Activated B cell treated with CpG ODN at 0.5 μM for 24 hours (primary cell): ENCODE results near the gene SUSD4. TPM values are rescaled to one million over a fixed set of nuclear protein-coding genes. Genes with fewer than 3 reads are reported as not detected.
"Not testable (repeated sequence)": the region's sequence is repeated elsewhere in the genome, so short reads cannot be mapped to it uniquely, and the experiment has no call there.

Source experiments
- ATAC-seq: fragments of 200-7000 bp; cut with Tn5 transposase; one replicate; pipeline ENCODE4 v1.10.0; 2021; ENCODE audit warnings: low read depth, mild to moderate bottlenecking, moderate library complexity
- CTCF ChIA-PET: fragments of 350-600 bp; sonication (Branson Sonifier 250); formaldehyde crosslinking; loops from one replicate; lab custom pipeline; 2021; ENCODE audit warnings: antibody characterized with exemption; lab: Charles Lee
- POLR2A ChIA-PET: fragments of 350-600 bp; sonication (Branson Sonifier 250); formaldehyde crosslinking; loops from one replicate; lab custom pipeline; 2021; ENCODE audit warnings: antibody characterized with exemption; lab: Charles Lee
- DNase-seq: peaks from one replicate; pipeline ENCODE4 v3.0.0; 2022
- H3K27ac Mint-ChIP-seq: one replicate; pipeline ENCODE4 v1.8.0; 2020; ENCODE audit warnings: mixed read lengths
- H3K27me3 Mint-ChIP-seq: one replicate; pipeline ENCODE4 v1.8.0; 2021; ENCODE audit warnings: mixed read lengths
- H3K36me3 Mint-ChIP-seq: one replicate; pipeline ENCODE4 v1.8.0; 2021; ENCODE audit warnings: low read depth, mixed read lengths
- H3K4me1 Mint-ChIP-seq: one replicate; pipeline ENCODE4 v1.8.0; 2021; ENCODE audit warnings: mixed read lengths
- H3K4me3 Mint-ChIP-seq: one replicate; pipeline ENCODE4 v1.8.0; 2020; ENCODE audit warnings: mild to moderate bottlenecking, mixed read lengths
- H3K9me3 Mint-ChIP-seq: one replicate; pipeline ENCODE4 v1.8.0; 2020; ENCODE audit warnings: mixed read lengths
- intact Hi-C: fragments of 100-400 bp; cut with micrococcal nuclease; formaldehyde crosslinking; loops from one replicate; pipeline ENCODE4 v1.15.1; 2024
- total RNA-seq: library from RNA; stranded (reverse); gene quantifications from 2 replicates; pipeline ENCODE4 v1.2.3, GENCODE V29; 2022
- TF ChIP-seq, protein P1 (sequence below): fragments of 200-600 bp; IDR thresholded peaks from one replicate; pipeline ENCODE4 v1.8.0; 2022; ENCODE audit warnings: antibody characterized with exemption, mild to moderate bottlenecking

SUSD4 gene
- total RNA-seq, 1 donor from 2014 or later, result not detected

DNA sequence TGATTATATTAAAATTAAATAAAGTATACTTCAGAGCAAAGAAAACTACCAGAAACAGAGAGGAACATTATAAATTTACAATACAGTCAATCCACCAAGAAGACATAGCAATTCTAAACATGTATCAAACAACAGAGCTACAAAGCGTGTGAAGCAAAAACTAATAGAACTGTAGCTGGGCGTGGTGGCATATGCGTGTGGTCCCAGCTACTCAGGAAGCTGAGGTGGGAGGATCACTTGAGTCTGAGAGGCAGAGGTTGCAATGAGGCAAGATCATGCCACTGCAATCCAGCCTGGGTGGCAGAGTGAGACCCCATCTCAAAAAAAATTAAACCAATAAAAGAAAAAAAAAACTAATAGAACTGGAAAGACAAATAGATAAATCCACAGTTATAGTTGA is 41.5 kb upstream of the SUSD4 start:
- DNase-seq (no peak), ATAC-seq (no peak)
- Mint-ChIP-seq H3K9me3 (no peaks in the 10 kb centered on the region), H3K36me3 (no peaks in the 10 kb centered on the region), H3K4me1 (no peaks in the 10 kb centered on the region), H3K4me3 (no peak overlapping the region), H3K27ac (no peak overlapping the region), H3K27me3 (peaks cover 21% of the 10 kb centered on the region)
- ChIA-PET POLR2A (no interaction called here), CTCF (no interaction called here)
- intact Hi-C loops, result no loop called here
- TF ChIP-seq, protein P1, sequence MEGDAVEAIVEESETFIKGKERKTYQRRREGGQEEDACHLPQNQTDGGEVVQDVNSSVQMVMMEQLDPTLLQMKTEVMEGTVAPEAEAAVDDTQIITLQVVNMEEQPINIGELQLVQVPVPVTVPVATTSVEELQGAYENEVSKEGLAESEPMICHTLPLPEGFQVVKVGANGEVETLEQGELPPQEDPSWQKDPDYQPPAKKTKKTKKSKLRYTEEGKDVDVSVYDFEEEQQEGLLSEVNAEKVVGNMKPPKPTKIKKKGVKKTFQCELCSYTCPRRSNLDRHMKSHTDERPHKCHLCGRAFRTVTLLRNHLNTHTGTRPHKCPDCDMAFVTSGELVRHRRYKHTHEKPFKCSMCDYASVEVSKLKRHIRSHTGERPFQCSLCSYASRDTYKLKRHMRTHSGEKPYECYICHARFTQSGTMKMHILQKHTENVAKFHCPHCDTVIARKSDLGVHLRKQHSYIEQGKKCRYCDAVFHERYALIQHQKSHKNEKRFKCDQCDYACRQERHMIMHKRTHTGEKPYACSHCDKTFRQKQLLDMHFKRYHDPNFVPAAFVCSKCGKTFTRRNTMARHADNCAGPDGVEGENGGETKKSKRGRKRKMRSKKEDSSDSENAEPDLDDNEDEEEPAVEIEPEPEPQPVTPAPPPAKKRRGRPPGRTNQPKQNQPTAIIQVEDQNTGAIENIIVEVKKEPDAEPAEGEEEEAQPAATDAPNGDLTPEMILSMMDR, result no peak

DNA sequence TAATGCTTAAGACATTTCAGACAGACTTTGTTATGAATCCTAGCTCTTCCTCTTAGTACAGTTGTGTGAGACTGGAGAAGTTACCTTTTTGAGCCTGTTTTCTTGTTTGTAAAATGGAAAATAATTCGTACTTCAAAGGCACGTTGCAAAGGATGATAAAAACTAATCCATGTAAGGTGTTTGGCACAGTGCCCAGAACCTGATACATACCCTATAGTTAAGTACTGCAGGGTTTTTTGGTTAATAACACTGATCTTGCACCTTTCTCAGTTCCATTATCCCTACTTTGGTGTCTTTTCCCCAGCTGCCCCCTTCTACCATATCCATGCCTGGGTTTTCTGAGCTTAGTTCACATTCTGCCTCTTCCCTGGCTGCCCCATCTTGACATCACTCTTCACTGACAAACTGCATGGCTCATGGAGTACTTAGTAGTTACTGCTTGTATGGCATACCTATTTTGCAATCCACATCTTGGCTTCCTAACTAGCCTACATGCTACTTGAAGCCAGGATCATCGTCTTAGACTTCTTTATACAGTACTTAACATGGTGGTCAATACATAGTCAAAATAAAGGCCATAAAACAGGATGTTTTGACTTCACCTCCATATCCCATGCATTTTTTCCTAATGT is 39.3 kb upstream of the SUSD4 start:
- no peak for ATAC-seq
- Mint-ChIP-seq H3K4me1 (no peaks in the 10 kb centered on the region), H3K27me3 (peaks cover 21% of the 10 kb centered on the region), H3K27ac (no peak overlapping the region), H3K9me3 (peaks cover 1% of the 10 kb centered on the region), H3K36me3 (no peaks in the 10 kb centered on the region), H3K4me3 (no peak overlapping the region)
- no peak for DNase-seq
- TF ChIP-seq, protein P1, result no peak
- POLR2A ChIA-PET, result no interaction called here
- CTCF ChIA-PET, result no interaction called here
- intact Hi-C loops, result no loop called here

DNA sequence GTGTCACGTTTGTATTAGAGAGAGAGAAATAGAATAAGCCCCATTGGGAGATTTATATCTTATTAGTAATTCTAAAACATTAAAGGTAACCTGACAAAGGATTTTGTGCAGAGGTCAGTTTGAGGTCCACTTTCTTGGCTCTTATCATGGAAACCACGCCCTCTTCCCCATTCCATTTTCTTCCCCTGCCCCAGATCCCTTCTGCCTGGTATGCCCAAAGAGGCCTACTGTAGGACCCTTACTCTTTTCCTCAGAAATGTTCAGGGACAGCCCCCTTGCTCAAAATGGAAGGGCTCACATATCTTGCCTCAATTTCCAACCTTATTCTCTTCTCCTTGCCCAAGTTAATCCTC is 38.8 kb upstream of the SUSD4 start:
- peaks cover 20% of the 10 kb centered on the region for H3K27me3 Mint-ChIP-seq
- ChIA-PET CTCF (no interaction called here), POLR2A (no interaction called here)
- no peak overlapping the region for H3K27ac Mint-ChIP-seq
- ATAC-seq (no peak), DNase-seq (no peak)
- intact Hi-C loops, result no loop called here
- H3K4me3 Mint-ChIP-seq, result no peak overlapping the region
- H3K36me3 Mint-ChIP-seq, result no peaks in the 10 kb centered on the region
- TF ChIP-seq, protein P1, result no peak
- H3K9me3 Mint-ChIP-seq, result peaks cover 1% of the 10 kb centered on the region
- no peaks in the 10 kb centered on the region for H3K4me1 Mint-ChIP-seq

DNA sequence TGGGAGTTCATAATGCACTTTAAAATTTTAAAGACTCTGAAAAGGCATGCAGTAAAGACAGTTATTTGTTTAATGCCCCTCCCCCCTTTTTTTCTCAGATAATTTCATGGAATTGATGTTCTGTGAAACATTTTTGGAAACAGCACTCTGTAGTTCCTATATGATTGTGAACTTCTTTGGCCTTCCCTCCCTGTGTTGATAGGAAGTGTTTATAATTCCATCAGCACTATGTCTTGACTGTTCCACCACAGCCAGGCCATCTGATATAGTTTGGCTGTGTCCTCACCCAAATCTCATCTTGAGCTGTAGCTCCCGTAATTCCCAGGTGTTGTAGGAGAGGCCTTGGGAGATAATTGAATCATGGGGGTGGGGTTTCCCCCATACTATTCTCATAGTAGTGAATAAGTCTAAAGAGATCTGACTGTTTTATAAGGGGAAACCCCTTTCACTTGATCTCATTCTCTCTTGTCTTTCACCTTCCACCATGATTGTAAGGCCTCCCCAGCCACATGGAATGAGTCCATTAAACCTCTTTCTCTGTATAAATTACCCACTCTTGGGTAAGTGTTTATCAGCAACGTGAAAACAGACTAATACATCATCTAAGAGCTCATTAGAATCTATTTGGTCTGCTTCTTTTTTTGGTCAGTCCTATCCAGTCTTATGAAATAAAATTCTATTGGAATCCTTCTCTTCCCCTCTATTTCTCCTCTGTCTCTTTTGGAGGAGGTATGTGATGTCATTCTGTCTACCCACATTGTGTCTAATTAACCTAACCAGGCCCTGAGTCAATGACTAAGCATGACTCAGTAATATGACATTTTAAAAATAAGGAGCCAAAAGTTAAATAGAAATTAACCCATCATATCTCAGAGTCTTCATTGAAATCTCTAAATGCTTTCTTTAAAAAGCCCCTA is 38.2 kb upstream of the SUSD4 start:
- Mint-ChIP-seq H3K27me3 (peaks cover 20% of the 10 kb centered on the region), H3K27ac (no peak overlapping the region), H3K9me3 (peaks cover 1% of the 10 kb centered on the region), H3K4me3 (no peak overlapping the region), H3K36me3 (no peaks in the 10 kb centered on the region), H3K4me1 (no peaks in the 10 kb centered on the region)
- DNase-seq, result no peak
- ChIA-PET CTCF (no interaction called here), POLR2A (no interaction called here)
- ATAC-seq, result no peak
- TF ChIP-seq, protein P1, result no peak
- intact Hi-C loops, result no loop called here

DNA sequence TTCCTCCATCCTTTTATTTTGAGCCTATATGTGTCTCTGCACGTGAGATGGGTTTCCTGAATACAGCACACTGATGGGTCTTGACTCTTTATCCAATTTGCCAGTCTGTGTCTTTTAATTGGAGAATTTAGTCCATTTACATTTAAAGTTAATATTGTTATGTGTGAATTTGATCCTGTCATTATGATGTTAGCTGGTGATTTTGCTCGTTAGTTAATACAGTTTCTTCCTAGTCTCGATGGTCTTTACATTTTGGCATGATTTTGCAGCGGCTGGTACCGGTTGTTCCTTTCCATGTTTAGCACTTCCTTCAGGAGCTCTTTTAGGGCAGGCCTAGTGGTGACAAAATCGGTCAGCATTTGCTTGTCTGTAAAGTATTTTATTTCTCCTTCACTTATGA is 35.4 kb upstream of the SUSD4 start:
- H3K9me3 Mint-ChIP-seq, H3K4me3 Mint-ChIP-seq, H3K4me1 Mint-ChIP-seq, POLR2A ChIA-PET, H3K27ac Mint-ChIP-seq, ATAC-seq, H3K36me3 Mint-ChIP-seq, DNase-seq, H3K27me3 Mint-ChIP-seq, CTCF ChIA-PET, intact Hi-C loops: not testable (repeated sequence)
